Activated CD4-positive, alpha-beta T cell treated with anti-CD3 and anti-CD28 coated beads, Interleukin-2, amount 10 ng/mL, durations not matched to agents 24 days and 14 days (primary cell): ENCODE measurements around the gene HLA-B. TPM values are rescaled to one million over a fixed set of nuclear protein-coding genes. Genes with fewer than 3 reads are reported as not detected.

Experiments used
- DNase-seq: peaks from one replicate; pipeline ENCODE4 v3.0.0; 2022
- H3K27ac Mint-ChIP-seq: one replicate; pipeline ENCODE4 v1.8.0; 2022; ENCODE audit warnings: mild to moderate bottlenecking, mixed read lengths
- H3K27me3 Mint-ChIP-seq: one replicate; pipeline ENCODE4 v1.8.0; 2022; ENCODE audit warnings: mixed read lengths
- H3K36me3 Mint-ChIP-seq: one replicate; pipeline ENCODE4 v1.8.0; 2022; ENCODE audit warnings: low read depth, mild to moderate bottlenecking, mixed read lengths
- H3K4me1 Mint-ChIP-seq: one replicate; pipeline ENCODE4 v1.8.0; 2021; ENCODE audit warnings: mixed read lengths
- H3K4me3 Mint-ChIP-seq: one replicate; pipeline ENCODE4 v1.8.0; 2022; ENCODE audit warnings: mild to moderate bottlenecking, moderate library complexity, mixed read lengths
- H3K9me3 Mint-ChIP-seq: one replicate; pipeline ENCODE4 v1.8.0; 2021; ENCODE audit warnings: mixed read lengths
- intact Hi-C: fragments of 100-400 bp; cut with micrococcal nuclease; formaldehyde crosslinking; loops from one replicate; pipeline ENCODE4 v1.15.1; 2023
- total RNA-seq: library from RNA; stranded (reverse); gene quantifications from 2 replicates; pipeline ENCODE4 v1.2.3, GENCODE V29; 2022

HLA-B gene
- total RNA-seq, 1 donor from 2014 or later: 3,483 TPM

DNA sequence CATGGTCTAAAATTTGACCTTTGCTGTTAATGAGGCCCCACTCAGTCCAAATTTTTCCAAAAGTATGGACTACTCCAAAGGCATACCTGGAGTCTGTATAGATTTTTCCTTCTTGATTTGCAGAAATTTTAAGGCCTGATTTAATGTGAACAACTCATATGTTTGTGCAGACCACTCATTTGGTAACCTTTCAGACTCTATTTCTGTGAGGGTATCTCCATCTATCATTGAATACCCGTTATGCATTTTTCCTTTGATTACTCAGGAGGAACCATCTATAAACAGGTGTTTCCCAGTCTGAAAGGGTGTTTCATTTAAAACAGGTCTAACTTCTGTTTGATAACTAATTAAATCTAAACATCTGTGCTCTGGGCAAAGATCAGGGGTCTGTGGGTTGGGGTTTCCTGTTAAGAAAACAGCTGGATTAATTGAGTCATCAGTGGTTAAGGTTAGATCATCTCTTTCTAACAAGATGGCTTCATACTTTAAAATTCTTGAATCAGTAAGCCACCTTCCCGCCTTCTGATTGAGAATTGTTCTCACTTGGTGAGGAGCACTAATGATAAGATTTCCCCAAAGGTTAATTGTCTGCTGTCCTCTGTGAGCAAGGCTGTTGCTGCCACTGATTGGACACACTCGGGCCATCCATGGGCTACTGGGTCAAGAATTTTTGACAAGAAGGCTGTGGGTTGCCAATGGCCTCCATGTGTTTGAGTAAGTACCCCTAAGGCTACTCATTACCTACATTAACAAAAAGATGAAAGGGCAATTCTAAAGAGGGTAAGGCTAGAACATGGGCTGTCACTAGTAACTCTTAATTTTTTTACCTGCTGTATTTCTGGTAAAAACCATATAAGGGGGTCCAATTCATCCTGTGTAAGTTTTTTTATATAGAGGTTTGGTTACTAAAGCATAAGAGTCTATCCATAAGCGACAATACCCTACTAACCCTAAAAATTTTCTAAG, 24.1 kb downstream of the HLA-B start:
- peaks cover 10% of the 10 kb centered on the region for H3K36me3 Mint-ChIP-seq

DNA sequence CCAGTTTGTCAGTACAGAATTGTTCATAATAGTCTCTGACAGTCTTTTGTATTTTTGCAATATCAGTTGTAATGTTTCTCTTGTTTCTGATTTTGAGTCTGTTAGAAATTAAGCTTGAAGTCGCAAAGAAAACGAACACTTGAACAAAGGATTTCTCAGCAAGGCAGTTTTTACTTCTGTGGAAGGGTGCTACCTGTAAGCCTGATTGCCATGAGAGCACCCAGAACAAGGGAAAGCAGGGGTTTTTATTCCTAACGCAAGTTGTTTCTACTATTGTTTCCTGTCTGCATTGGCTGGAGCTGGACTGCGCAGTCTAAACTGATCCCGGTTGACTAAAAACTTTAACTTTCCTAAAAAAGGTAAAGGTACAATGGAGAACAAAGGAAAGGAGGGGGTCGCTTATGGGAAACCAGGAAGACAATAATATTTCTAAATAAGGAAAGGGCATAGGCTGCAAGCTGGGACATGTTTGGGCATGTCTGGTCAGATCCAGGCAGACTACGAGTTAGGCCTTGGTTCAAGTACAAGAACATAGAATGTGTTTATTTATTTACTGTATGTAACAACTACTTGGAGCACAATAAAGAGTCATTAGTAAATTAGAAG, 28.5 kb downstream of the HLA-B start:
- intact Hi-C loops: no loop called here
- Mint-ChIP-seq H3K4me1 (peaks cover 11% of the 10 kb centered on the region), H3K4me3 (no peak overlapping the region), H3K27ac (no peak overlapping the region), H3K27me3 (peaks cover 17% of the 10 kb centered on the region), H3K9me3 (peaks cover 37% of the 10 kb centered on the region), H3K36me3 (peaks cover 5% of the 10 kb centered on the region)
- no peak for DNase-seq

More for the DNA sequence above, 24.1 kb downstream of the HLA-B start:
- Mint-ChIP-seq H3K4me1 (peaks cover 11% of the 10 kb centered on the region), H3K9me3 (peaks cover 39% of the 10 kb centered on the region), H3K27me3 (no peaks in the 10 kb centered on the region), H3K27ac (peak overlapping the region; percentile 51), H3K4me3 (peak overlapping the region; percentile 31)
- DNase-seq: peak; percentile 72
- intact Hi-C loops: no loop called here

DNA sequence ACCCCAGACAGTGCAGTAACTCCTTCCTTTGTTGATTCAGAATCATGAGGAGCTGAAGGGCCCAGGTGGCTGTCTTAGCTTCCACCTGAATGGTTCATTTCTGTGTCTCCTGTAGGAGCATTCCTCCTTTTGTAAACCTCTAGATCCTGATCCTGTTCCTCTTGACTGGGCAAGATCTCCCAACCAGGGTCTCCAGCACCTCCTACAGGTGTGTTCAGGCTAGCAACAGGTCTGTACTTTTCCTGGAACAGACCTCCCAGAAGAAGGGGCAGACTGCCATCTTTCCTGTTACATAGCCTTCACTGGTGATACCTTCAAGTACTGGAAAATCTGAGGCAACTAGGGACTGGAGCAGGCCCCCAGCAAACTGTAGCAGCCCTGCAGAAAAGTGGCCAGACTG, 35.2 kb downstream of the HLA-B start:
- intact Hi-C loops: no loop called here
- H3K9me3 Mint-ChIP-seq: peaks cover 14% of the 10 kb centered on the region
- H3K4me3 Mint-ChIP-seq: no peak overlapping the region
- peaks cover 63% of the 10 kb centered on the region for H3K27me3 Mint-ChIP-seq
- no peak for DNase-seq
- no peak overlapping the region for H3K27ac Mint-ChIP-seq
- no peaks in the 10 kb centered on the region for H3K36me3 Mint-ChIP-seq
- H3K4me1 Mint-ChIP-seq: no peaks in the 10 kb centered on the region

DNA sequence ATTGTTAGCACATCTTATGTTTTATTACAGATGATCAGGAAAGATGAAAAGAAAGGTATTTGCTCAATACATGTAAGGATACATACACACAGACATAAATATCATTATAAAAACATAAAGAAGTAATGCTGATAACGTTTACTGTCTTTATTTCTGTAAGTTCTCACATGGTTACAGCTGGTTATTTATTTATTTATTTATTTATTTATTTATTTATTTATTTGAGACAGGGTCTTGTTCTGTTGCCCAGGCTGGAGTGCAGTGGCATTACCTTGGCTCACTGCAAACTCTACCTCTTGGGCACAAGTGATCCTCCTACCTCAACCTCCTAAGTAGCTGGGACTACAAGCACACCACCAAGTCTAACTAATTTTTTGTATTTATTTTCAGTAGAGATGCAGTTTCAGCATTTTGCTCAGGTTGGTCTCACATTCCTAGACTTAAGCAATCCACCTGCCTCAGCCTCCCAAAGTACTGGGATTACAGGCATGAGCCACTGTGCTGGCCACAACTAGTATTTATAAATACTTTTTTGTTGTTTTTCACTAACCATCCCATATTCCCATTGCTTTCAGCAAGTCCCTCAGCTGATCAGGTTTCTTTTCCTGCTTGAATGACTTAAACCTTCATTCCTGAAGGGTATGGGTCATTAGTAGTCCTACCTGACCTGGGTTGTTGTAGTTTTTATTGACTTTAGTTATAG, 35.8 kb downstream of the HLA-B start:
- Mint-ChIP-seq H3K27me3 (peaks cover 66% of the 10 kb centered on the region), H3K9me3 (peaks cover 11% of the 10 kb centered on the region)

DNA sequence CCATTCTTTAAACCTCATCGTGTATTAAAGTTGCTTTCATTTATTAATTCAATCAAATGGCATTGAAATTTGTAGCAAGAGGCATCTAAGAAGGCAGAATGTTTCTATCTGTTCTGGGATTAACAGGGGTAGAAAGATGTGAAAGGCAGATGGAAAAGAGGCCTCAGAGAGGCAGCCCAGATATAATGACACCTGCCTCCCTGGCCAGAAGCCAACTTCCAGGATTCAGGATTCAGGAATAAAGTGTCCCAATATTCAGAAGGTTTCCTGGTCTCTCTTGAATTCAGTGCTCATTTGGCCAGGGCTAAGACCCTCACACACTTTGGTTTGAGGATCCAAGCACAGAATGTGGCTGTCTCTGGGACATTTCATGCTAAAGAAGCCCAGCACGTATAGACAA, 39.9 kb downstream of the HLA-B start:
- Mint-ChIP-seq H3K9me3 (no peaks in the 10 kb centered on the region), H3K27ac (no peak overlapping the region), H3K27me3 (peaks cover 60% of the 10 kb centered on the region), H3K4me3 (no peak overlapping the region), H3K4me1 (no peaks in the 10 kb centered on the region), H3K36me3 (no peaks in the 10 kb centered on the region)
- no peak for DNase-seq
- intact Hi-C loops: no loop called here

More for the DNA sequence above, 35.8 kb downstream of the HLA-B start:
- intact Hi-C loops: no loop called here
- H3K36me3 Mint-ChIP-seq: no peaks in the 10 kb centered on the region
- H3K4me3 Mint-ChIP-seq: no peak overlapping the region
- no peak for DNase-seq
- H3K4me1 Mint-ChIP-seq: no peaks in the 10 kb centered on the region
- no peak overlapping the region for H3K27ac Mint-ChIP-seq

DNA sequence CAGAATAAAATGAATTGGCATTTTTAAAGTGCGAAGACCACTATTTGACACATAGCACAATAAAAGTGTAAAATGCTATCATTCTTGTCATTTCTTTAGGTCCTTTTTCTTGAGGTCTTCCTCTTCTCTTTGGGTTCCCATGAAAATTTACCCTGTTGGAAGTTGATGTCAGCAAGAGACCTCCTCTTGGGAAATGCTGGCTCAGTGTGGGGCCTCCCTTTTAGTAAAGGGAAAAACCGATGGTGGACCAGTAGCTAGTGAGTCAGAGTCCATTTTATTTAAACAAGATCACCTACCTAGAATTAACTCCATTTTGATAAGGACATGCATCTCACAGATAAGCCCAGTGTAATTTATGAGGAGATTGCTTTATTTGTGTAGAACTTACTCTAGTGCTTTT, 47.3 kb downstream of the HLA-B start:
- Mint-ChIP-seq H3K27me3 (peaks cover 46% of the 10 kb centered on the region), H3K27ac (no peak overlapping the region), H3K4me1 (peaks cover 5% of the 10 kb centered on the region), H3K36me3 (no peaks in the 10 kb centered on the region), H3K4me3 (peak overlapping the region; percentile 42), H3K9me3 (no peaks in the 10 kb centered on the region)
- intact Hi-C loops: no loop called here
- DNase-seq: no peak

DNA sequence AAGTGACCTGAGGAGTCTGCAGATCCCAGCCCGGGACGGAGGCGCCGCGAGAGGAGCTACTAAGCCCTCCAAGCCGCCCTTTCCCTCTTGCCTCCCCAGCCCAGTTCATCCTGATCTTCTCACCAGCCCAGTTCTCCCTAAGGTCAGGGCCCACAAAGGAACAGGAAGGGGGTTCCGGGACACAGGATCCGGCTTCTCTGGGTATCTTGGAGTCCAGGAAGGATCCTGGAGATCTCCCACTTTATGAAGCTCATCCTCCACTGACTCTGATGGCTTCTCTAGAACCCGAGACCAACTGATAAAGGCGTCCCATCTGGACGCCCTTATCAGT, 48.2 kb downstream of the HLA-B start:
- H3K4me3 Mint-ChIP-seq: peak overlapping the region; percentile 81
- intact Hi-C loops: no loop called here
- no peaks in the 10 kb centered on the region for H3K36me3 Mint-ChIP-seq
- peaks cover 41% of the 10 kb centered on the region for H3K27me3 Mint-ChIP-seq
- no peak overlapping the region for H3K27ac Mint-ChIP-seq
- DNase-seq: no peak
- peaks cover 5% of the 10 kb centered on the region for H3K4me1 Mint-ChIP-seq
- no peaks in the 10 kb centered on the region for H3K9me3 Mint-ChIP-seq

DNA sequence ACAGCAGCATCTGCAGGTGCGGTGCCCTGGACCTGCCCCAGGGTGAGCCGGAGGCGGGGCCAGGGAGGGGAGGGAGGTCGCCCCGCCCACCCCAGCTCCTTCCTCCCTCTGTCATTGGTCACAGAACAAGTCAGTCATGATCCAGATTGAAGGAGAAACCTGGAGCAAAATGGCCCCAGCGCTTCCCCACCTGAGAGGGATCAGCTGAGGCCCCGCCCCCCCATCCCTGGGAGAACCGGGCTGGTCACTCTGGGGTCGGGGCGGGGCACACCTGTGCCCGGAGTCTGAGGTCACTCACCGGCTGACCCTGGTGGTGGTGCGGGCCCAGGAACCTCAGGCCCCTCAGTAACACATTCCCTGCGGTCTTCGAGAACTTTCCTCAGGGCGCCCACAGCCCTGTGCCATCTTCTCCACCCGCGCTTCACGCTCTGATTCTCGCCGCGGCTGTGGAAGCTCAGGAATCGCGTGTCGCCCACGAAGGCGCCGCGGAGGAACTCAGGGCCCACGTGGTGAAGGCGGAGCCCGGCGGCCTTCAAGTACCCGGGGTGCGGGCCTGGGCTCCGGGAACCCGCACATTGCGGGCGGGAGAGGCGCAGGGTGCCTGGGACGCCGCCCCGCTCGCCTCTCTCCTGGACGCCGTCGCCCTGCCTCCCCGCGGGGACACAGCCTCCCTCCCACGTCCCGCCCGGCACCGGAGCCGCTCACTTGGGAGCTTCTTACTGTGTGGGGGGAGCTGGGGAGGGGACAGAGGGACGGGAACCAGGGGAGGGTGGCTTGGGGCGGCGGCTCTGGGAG, 48.7 kb downstream of the HLA-B start:
- Mint-ChIP-seq H3K36me3 (no peaks in the 10 kb centered on the region), H3K9me3 (no peaks in the 10 kb centered on the region)

DNA sequence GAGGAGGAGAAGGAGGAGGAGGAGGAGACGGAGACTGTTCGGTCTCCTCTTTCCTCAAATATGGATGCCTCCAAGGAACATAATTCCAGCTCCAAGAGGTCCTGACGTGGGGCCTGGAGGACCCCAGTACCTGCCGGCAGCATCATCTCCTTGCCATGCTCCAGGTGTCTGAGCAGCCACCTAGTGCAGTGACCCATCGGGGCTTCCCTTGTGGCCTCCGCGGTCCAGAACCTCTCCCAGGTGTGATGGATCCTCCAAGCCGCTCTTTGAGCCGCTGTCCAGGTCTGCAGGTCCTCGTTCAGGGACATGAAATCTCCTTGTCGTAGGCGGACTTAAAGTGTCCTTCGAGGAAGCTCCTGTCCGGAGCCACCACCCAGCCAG, 49.3 kb downstream of the HLA-B start:
- no peak for DNase-seq
- Mint-ChIP-seq H3K9me3 (no peaks in the 10 kb centered on the region), H3K4me1 (peaks cover 5% of the 10 kb centered on the region), H3K27ac (no peak overlapping the region), H3K4me3 (no peak overlapping the region), H3K36me3 (no peaks in the 10 kb centered on the region), H3K27me3 (peaks cover 42% of the 10 kb centered on the region)
- intact Hi-C loops: no loop called here

More for the DNA sequence above, 48.7 kb downstream of the HLA-B start:
- intact Hi-C loops: no loop called here
- Mint-ChIP-seq H3K4me1 (peaks cover 5% of the 10 kb centered on the region), H3K4me3 (peak overlapping the region; percentile 81), H3K27ac (no peak overlapping the region), H3K27me3 (peaks cover 43% of the 10 kb centered on the region)
- DNase-seq: peak; percentile 77

DNA sequence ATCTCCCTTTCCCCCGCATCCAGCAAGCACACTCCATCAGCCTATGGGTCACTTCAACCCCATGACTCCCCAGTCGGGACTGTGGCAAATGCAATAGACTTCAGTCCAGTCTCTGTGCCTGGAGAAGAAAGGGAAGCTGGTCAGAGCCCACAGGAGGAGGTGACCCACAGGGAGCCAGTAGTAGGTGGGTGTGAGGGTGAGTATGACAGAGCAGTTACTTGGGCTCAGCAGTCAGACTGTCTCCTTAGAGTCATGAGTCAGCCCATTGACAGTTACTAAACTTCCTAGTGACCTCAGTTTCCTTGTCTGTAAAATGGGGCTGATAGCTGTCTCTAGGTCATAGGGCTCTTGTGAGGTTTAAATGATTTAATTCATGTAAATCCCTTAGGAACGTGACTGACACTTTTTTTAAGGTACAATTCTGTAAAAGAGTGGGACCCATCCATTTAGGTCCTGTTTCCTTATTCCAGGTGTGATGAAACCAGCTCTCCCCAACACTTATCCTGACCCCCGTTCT, 51.2 kb downstream of the HLA-B start:
- Mint-ChIP-seq H3K4me1 (peaks cover 5% of the 10 kb centered on the region), H3K36me3 (no peaks in the 10 kb centered on the region), H3K27ac (no peak overlapping the region), H3K9me3 (no peaks in the 10 kb centered on the region), H3K27me3 (peaks cover 44% of the 10 kb centered on the region), H3K4me3 (no peak overlapping the region)
- no peak for DNase-seq
- intact Hi-C loops: no loop called here

DNA sequence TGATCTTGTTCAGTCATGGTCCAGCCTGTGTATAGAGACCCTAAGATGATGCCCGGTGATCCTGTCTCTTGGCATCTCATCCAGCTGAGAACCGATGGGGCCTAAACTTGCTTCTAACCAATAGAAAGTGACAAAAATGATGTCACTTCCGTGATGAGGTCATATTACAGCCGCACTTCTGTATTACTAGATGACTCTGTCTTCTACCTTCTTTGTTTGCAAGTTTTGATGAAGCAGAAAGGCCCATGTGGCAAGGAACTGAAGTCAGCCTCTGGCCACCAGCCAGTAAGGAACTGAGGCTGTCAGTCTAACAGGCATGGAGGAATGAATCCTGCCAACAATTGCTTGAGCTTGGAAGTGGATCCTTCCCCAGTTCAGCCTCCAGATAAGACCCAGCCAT, 52.3 kb downstream of the HLA-B start:
- no peak for DNase-seq
- intact Hi-C loops: no loop called here
- no peak overlapping the region for H3K4me3 Mint-ChIP-seq
- no peaks in the 10 kb centered on the region for H3K36me3 Mint-ChIP-seq
- H3K4me1 Mint-ChIP-seq: peaks cover 5% of the 10 kb centered on the region
- H3K9me3 Mint-ChIP-seq: no peaks in the 10 kb centered on the region
- H3K27me3 Mint-ChIP-seq: peaks cover 41% of the 10 kb centered on the region
- no peak overlapping the region for H3K27ac Mint-ChIP-seq
